Activated CD4-positive, alpha-beta T cell treated with anti-CD3 and anti-CD28 coated beads for 1 hour (primary cell): ENCODE data around the gene THY1.
"Not testable (repeated sequence)": the region's sequence is repeated elsewhere in the genome, so short reads cannot be mapped to it uniquely, and the experiment has no call there.

ENCODE experiments used
- DNase-seq: peaks from one replicate; pipeline ENCODE4 v3.0.0-alpha.2; 2020

THY1 gene

GRCh38 chr11:119445379-119445778 lies 22.4 kb upstream of the THY1 start:
- no peak for DNase-seq

GRCh38 chr11:119441898-119442243 lies 18.9 kb upstream of the THY1 start:
- DNase-seq, result no peak

- no peak for DNase-seq
Measured at GRCh38 chr11:119438599-119438998, 15.6 kb upstream of the THY1 start.

- DNase-seq, result not testable (repeated sequence)
Measured at GRCh38 chr11:119437521-119437920, 14.5 kb upstream of the THY1 start.

GRCh38 chr11:119436711-119437110 lies 13.7 kb upstream of the THY1 start:
- no peak for DNase-seq

- no peak for DNase-seq
Measured at GRCh38 chr11:119436093-119436492, 13.1 kb upstream of the THY1 start.

GRCh38 chr11:119434591-119435330 lies 11.8 kb upstream of the THY1 start:
- no peak for DNase-seq

- DNase-seq, result no peak
Measured at GRCh38 chr11:119433358-119433725, 10.4 kb upstream of the THY1 start.

- no peak for DNase-seq
Measured at GRCh38 chr11:119432484-119433357, 9.7 kb upstream of the THY1 start.

GRCh38 chr11:119431523-119431922 lies 8.6 kb upstream of the THY1 start:
- DNase-seq, result no peak

GRCh38 chr11:119427279-119427678 lies 4.3 kb upstream of the THY1 start:
- no peak for DNase-seq

- DNase-seq, result no peak
Measured at GRCh38 chr11:119426142-119426541, 3.2 kb upstream of the THY1 start.

- DNase-seq, result no peak
Measured at GRCh38 chr11:119424775-119425174, 1.8 kb upstream of the THY1 start.

GRCh38 chr11:119424276-119424675 lies 1.3 kb upstream of the THY1 start:
- no peak for DNase-seq

GRCh38 chr11:119423509-119424254 lies 710 bp upstream of the THY1 start:
- no peak for DNase-seq

GRCh38 chr11:119421941-119422808 lies 797 bp downstream of the THY1 start:
- no peak for DNase-seq

GRCh38 chr11:119421351-119421750 lies 1.6 kb downstream of the THY1 start:
- no peak for DNase-seq

GRCh38 chr11:119420631-119421030 lies 2.3 kb downstream of the THY1 start:
- no peak for DNase-seq

GRCh38 chr11:119419834-119420492 lies 3.0 kb downstream of the THY1 start:
- DNase-seq, result no peak

GRCh38 chr11:119419246-119419645 lies 3.7 kb downstream of the THY1 start:
- DNase-seq, result no peak

GRCh38 chr11:119418759-119419158 lies 4.2 kb downstream of the THY1 start:
- no peak for DNase-seq
